Natural killer cell (primary cell): Measurements from ENCODE around the gene STOML2. TPM values are rescaled to one million over a fixed set of nuclear protein-coding genes. Genes with fewer than 3 reads are reported as not detected.
A peak's percentile ranks its signal among the peaks of the same experiment; 100 is the strongest.

ENCODE experiments used
- ATAC-seq, 3 donors: fragments of 150-1000 bp in 2 of 3; fragments of 200-7000 bp in 1 of 3; cut with Tn5 transposase; 1 replicate in 1 of 3; 2 replicates in 2 of 3; pipeline ENCODE4 v1.10.0; 2021; ENCODE audit warnings: mild to moderate bottlenecking in 2 of 3, moderate library complexity in 2 of 3
- DNase-seq, 2 donors: peaks; one replicate each; pipeline versions ENCODE4 v3.0.0 to v3.0.0-alpha.2; 2013 to 2021; ENCODE audit warnings: mixed read lengths in 1 of 2
- H3K27ac ChIP-seq: one replicate; pipeline ENCODE4 v1.5.1; 2013; ENCODE audit warnings: mild to moderate bottlenecking, low read length
- H3K27me3 ChIP-seq: one replicate; pipeline ENCODE4 v1.6.1; 2013; ENCODE audit warnings: low read length; ENCODE audit not compliant: control insufficient read depth, insufficient read depth
- H3K36me3 ChIP-seq: one replicate; pipeline ENCODE4 v1.6.1; 2013; ENCODE audit warnings: low read length; ENCODE audit not compliant: control insufficient read depth, insufficient read depth
- H3K4me1 ChIP-seq: one replicate; pipeline ENCODE4 v1.6.1; 2013; ENCODE audit warnings: low read length; ENCODE audit not compliant: control insufficient read depth, insufficient read depth
- H3K4me3 ChIP-seq: one replicate; pipeline ENCODE4 v1.5.1; 2013; ENCODE audit warnings: low read length
- H3K9me3 ChIP-seq: one replicate; pipeline ENCODE4 v1.6.1; 2013; ENCODE audit warnings: low read length; ENCODE audit not compliant: control insufficient read depth, insufficient read depth
- H3K27ac Mint-ChIP-seq, 2 donors: one replicate each; pipeline ENCODE4 v1.8.0; 2022; ENCODE audit warnings: mild to moderate bottlenecking in 2 of 2, mixed read lengths in 2 of 2, moderate library complexity in 1 of 2
- H3K27me3 Mint-ChIP-seq, 2 donors: one replicate each; pipeline ENCODE4 v1.8.0; 2022; ENCODE audit warnings: low read depth in 2 of 2, mixed read lengths in 2 of 2
- H3K36me3 Mint-ChIP-seq: one replicate; pipeline ENCODE4 v1.8.0; 2022; ENCODE audit warnings: mixed read lengths
- H3K4me1 Mint-ChIP-seq, 2 donors: one replicate each; pipeline ENCODE4 v1.8.0; 2022; ENCODE audit warnings: mixed read lengths in 2 of 2
- H3K4me3 Mint-ChIP-seq: one replicate; pipeline ENCODE4 v1.8.0; 2022; ENCODE audit warnings: mild to moderate bottlenecking, moderate library complexity, mixed read lengths
- H3K9me3 Mint-ChIP-seq, 2 donors: one replicate each; pipeline ENCODE4 v1.8.0; 2022; ENCODE audit warnings: mixed read lengths in 2 of 2
- WGBS: methylation state at CpG from one replicate; pipeline ENCODE4 v1.1.7; 2013; ENCODE audit warnings: missing lambda C conversion rate; ENCODE audit not compliant: insufficient coverage; 5-methylcytosine and 5-hydroxymethylcytosine counted together
- intact Hi-C: fragments of 100-400 bp; cut with micrococcal nuclease; formaldehyde crosslinking; loops from one replicate; pipeline ENCODE4 v1.14.2; 2022
- total RNA-seq, 4 donors: library from RNA; stranded (reverse); fragments of 120-200 nt in 1 of 4; gene quantifications; one replicate each; pipeline versions ENCODE4 v1.2.3 to v1.2.4, GENCODE V29; 2013 to 2022
- TF ChIP-seq, protein P1 (sequence below): fragments of 200-600 bp; IDR thresholded peaks from one replicate; pipeline ENCODE4 v1.8.0; 2022; ENCODE audit warnings: antibody characterized with exemption

The STOML2 gene
- total RNA-seq, 3 donors from 2014 or later (not counting 1 experiment from before 2014, with no cell fraction given), result 41.4 to 43.9 (median 41.6) TPM

DNA sequence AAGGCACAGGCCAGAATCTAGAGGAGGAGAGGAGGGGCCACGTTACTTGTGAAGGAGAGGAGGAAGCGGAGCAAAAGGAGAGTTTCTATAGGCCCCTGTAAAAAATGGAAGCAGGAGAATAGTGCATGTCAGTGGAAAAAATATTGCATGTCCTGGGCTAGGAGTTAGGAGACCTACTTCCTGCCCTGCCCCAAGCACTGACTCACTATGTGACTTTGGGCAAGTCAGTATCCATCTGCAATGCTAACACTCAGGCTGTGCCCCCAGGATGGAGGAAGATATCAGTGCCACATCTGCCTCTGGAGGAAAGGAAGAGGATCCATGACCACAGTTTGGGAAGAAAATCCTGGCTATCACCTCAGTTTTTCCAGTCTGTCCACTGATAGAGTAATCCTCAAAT is 13.5 kb downstream of the STOML2 start:
- H3K9me3 ChIP-seq, result no peaks in the 10 kb centered on the region
- no peaks in the 10 kb centered on the region for H3K27me3 ChIP-seq
- ATAC-seq (no peak), DNase-seq (no peak)
- H3K27ac Mint-ChIP-seq, result no peak overlapping the region
- H3K36me3 Mint-ChIP-seq, result no peaks in the 10 kb centered on the region
- H3K27me3 Mint-ChIP-seq, result no peaks in the 10 kb centered on the region
- no peak overlapping the region for H3K27ac ChIP-seq
- peaks cover 66% of the 10 kb centered on the region for H3K36me3 ChIP-seq
- WGBS, result 97% methylated on average over 2 of the region's 2 CpGs
- H3K4me1 ChIP-seq, result peaks cover 3% of the 10 kb centered on the region
- H3K4me1 Mint-ChIP-seq, result peaks cover 6 to 11% of the 10 kb centered on the region in 2 donors
- H3K9me3 Mint-ChIP-seq, result no peaks in the 10 kb centered on the region
- TF ChIP-seq, protein P1, sequence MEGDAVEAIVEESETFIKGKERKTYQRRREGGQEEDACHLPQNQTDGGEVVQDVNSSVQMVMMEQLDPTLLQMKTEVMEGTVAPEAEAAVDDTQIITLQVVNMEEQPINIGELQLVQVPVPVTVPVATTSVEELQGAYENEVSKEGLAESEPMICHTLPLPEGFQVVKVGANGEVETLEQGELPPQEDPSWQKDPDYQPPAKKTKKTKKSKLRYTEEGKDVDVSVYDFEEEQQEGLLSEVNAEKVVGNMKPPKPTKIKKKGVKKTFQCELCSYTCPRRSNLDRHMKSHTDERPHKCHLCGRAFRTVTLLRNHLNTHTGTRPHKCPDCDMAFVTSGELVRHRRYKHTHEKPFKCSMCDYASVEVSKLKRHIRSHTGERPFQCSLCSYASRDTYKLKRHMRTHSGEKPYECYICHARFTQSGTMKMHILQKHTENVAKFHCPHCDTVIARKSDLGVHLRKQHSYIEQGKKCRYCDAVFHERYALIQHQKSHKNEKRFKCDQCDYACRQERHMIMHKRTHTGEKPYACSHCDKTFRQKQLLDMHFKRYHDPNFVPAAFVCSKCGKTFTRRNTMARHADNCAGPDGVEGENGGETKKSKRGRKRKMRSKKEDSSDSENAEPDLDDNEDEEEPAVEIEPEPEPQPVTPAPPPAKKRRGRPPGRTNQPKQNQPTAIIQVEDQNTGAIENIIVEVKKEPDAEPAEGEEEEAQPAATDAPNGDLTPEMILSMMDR, result no peak
- H3K4me3 Mint-ChIP-seq, result no peak overlapping the region
- intact Hi-C loops, result no loop called here
- no peak overlapping the region for H3K4me3 ChIP-seq

DNA sequence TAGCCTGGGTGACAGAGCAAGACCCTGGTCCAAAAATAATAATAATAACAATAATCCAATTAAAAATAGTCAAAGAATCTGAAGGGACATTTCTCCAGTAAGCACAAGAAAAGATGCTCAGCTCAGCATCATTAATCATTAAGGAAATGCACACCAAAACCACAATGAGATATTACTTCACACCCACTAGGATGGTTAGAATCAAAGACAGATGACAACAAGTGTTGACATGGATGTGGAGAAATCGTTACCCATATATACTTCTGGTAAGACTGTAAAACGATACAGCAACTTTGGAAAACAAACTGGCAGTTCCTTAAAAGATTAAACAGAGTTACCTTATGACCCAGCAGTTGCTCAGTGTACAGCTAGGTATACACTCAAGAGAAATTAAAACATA is 17.9 kb downstream of the STOML2 start:
- ATAC-seq (peak; percentile 39 to 72 (median 66)), DNase-seq (peak in 1 of 2 donors; percentile 28)
- H3K4me1 Mint-ChIP-seq, result peaks cover 9 to 10% of the 10 kb centered on the region in 2 donors
- WGBS, result 51% methylated on average over 2 of the region's 2 CpGs
- H3K36me3 Mint-ChIP-seq, result no peaks in the 10 kb centered on the region
- no peaks in the 10 kb centered on the region for H3K27me3 Mint-ChIP-seq
- no peak overlapping the region for H3K4me3 Mint-ChIP-seq
- H3K36me3 ChIP-seq, result peaks cover 28% of the 10 kb centered on the region
- H3K27ac Mint-ChIP-seq, result peak overlapping the region in 1 of 2 donors; percentile 1
- TF ChIP-seq, protein P1, result no peak
- no peak overlapping the region for H3K27ac ChIP-seq
- no peak overlapping the region for H3K4me3 ChIP-seq
- intact Hi-C loops, result no loop called here
- no peaks in the 10 kb centered on the region for H3K9me3 Mint-ChIP-seq
- H3K9me3 ChIP-seq, result no peaks in the 10 kb centered on the region
- peaks cover 10% of the 10 kb centered on the region for H3K4me1 ChIP-seq
- no peaks in the 10 kb centered on the region for H3K27me3 ChIP-seq

DNA sequence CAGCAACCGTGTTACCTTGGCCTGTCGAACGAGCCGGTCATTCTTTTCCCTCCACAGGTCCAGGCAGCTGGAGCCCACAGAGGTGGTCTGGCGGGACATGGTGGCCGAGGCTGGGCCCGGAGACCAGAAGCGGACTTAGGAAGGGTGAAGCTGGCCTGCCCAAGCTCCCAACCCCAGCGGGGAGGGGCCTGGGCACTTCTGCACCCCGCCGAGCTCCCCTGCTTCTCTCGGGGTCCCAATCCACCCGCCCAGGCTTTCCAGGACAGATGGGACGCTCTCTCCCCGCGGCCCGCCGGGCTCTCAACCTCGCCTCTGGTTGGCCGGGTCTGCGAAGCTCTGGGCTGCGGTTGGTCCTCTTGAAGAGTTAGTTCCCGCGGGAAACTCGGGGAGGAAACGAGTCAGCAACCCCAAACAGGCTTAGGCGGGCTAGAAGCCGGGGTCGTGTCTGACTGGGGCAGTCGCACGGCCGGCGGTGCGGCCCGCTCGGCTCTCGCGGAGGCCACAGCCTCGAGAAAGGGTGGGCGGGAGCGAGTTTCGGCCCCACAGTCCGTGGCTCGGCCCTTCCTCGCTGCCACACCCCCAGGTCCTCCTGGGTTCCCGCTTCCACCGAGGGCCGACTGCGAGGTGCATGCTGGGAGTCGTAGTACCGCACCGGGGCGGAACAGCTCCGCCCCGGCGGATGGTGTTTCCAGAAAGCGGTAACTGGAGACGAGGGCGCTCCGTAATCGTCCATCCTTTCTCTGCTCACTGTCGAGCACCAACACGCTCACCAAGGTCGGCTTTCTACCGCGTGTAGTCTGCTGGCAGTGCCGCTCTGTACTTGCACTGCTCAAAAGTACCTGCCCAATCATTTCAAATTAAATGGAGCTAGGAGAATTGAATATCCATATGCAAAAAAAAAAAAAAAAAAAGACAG is 23.2 kb downstream of the STOML2 start, which contains the start of gene FANCG:
Gene FANCG (minus strand): TSS at position 517 of the 916 bp plus-strand sequence. CDS start 418 bp downstream, at position 99.
- Mint-ChIP-seq H3K27me3 (no peaks in the 10 kb centered on the region), H3K4me1 (peaks cover 19 to 22% of the 10 kb centered on the region in 2 donors), H3K36me3 (no peaks in the 10 kb centered on the region), H3K9me3 (no peaks in the 10 kb centered on the region), H3K27ac (peak within 1 kb of the TSS; percentile 63 to 86), H3K4me3 (peak within 1 kb of the TSS; percentile 96)
- Histone ChIP-seq H3K4me3 (peak within 1 kb of the TSS; percentile 76), H3K36me3 (peaks cover 5% of the 10 kb centered on the region), H3K27me3 (no peaks in the 10 kb centered on the region), H3K4me1 (peaks cover 20% of the 10 kb centered on the region), H3K9me3 (no peaks in the 10 kb centered on the region), H3K27ac (peak within 1 kb of the TSS; percentile 32)
- intact Hi-C loops, result loop anchor here (1.0 kb wide), 1 partner anchor 37 kb away; no protein-coding TSS in a partner anchor
- DNase-seq (peak; percentile 62 to 87), ATAC-seq (peak; percentile 93 to 96 (median 95))
- 0% methylated on average over 66 of the region's 67 CpGs for WGBS
- TF ChIP-seq, protein P1, result no peak
